ENCODE results near the gene GPAT2. TPM values are rescaled to one million over a fixed set of nuclear protein-coding genes. Genes with fewer than 3 reads are reported as not detected.
"Not testable (repeated sequence)": the region's sequence is repeated elsewhere in the genome, so short reads cannot be mapped to it uniquely, and the experiment has no call there.

The GPAT2 gene
- total RNA-seq, 1 donor from 2014 or later, result not detected

GRCh38 chr2:96022701-96023447, 11.8 kb downstream of the GPAT2 start:
- not testable (repeated sequence) for H3K27me3 Mint-ChIP-seq (ENCODE audit: low read depth); H3K36me3 Mint-ChIP-seq (ENCODE audit: low read depth); H3K4me3 Mint-ChIP-seq (ENCODE audit: unreplicated experiment); H3K9me3 Mint-ChIP-seq (ENCODE audit: low read depth); H3K4me1 Mint-ChIP-seq (ENCODE audit: low read depth); DNase-seq (ENCODE audit: low spot score)
- peak overlapping the region; percentile 23 for H3K27ac Mint-ChIP-seq (ENCODE audit: unreplicated experiment)
- peak; percentile 85 for TF ChIP-seq CTCF (IDR thresholded peaks at IDR 0.05)

GRCh38 chr2:96022126-96022525, 12.6 kb downstream of the GPAT2 start:
- not testable (repeated sequence) for H3K4me1 Mint-ChIP-seq (ENCODE audit: low read depth); H3K9me3 Mint-ChIP-seq (ENCODE audit: low read depth); H3K4me3 Mint-ChIP-seq (ENCODE audit: unreplicated experiment); H3K36me3 Mint-ChIP-seq (ENCODE audit: low read depth); H3K27ac Mint-ChIP-seq (ENCODE audit: unreplicated experiment); H3K27me3 Mint-ChIP-seq (ENCODE audit: low read depth); DNase-seq (ENCODE audit: low spot score)

GRCh38 chr2:96021142-96021541, 13.6 kb downstream of the GPAT2 start:
- DNase-seq (ENCODE audit: low spot score); H3K27me3 Mint-ChIP-seq (ENCODE audit: low read depth); H3K36me3 Mint-ChIP-seq (ENCODE audit: low read depth); H3K4me1 Mint-ChIP-seq (ENCODE audit: low read depth); H3K4me3 Mint-ChIP-seq (ENCODE audit: unreplicated experiment); H3K9me3 Mint-ChIP-seq (ENCODE audit: low read depth); H3K27ac Mint-ChIP-seq (ENCODE audit: unreplicated experiment): not testable (repeated sequence)

- H3K9me3 Mint-ChIP-seq (ENCODE audit: low read depth); H3K36me3 Mint-ChIP-seq (ENCODE audit: low read depth); H3K4me1 Mint-ChIP-seq (ENCODE audit: low read depth); H3K4me3 Mint-ChIP-seq (ENCODE audit: unreplicated experiment); H3K27ac Mint-ChIP-seq (ENCODE audit: unreplicated experiment); DNase-seq (ENCODE audit: low spot score); H3K27me3 Mint-ChIP-seq (ENCODE audit: low read depth): not testable (repeated sequence)
Observed at GRCh38 chr2:96019909-96020590, 14.7 kb downstream of the GPAT2 start.

GRCh38 chr2:96016321-96016720, 18.4 kb downstream of the GPAT2 start:
- not testable (repeated sequence) for H3K4me1 Mint-ChIP-seq (ENCODE audit: low read depth); H3K36me3 Mint-ChIP-seq (ENCODE audit: low read depth); H3K27ac Mint-ChIP-seq (ENCODE audit: unreplicated experiment); H3K27me3 Mint-ChIP-seq (ENCODE audit: low read depth); H3K4me3 Mint-ChIP-seq (ENCODE audit: unreplicated experiment); H3K9me3 Mint-ChIP-seq (ENCODE audit: low read depth); DNase-seq (ENCODE audit: low spot score)

- H3K9me3 Mint-ChIP-seq (ENCODE audit: low read depth); H3K36me3 Mint-ChIP-seq (ENCODE audit: low read depth); H3K4me3 Mint-ChIP-seq (ENCODE audit: unreplicated experiment); DNase-seq (ENCODE audit: low spot score); H3K4me1 Mint-ChIP-seq (ENCODE audit: low read depth); H3K27me3 Mint-ChIP-seq (ENCODE audit: low read depth); H3K27ac Mint-ChIP-seq (ENCODE audit: unreplicated experiment): not testable (repeated sequence)
- peak; percentile 16 for TF ChIP-seq CTCF (IDR thresholded peaks at IDR 0.05)
Observed at GRCh38 chr2:96012792-96013264, 21.9 kb downstream of the GPAT2 start.

- not testable (repeated sequence) for H3K4me1 Mint-ChIP-seq (ENCODE audit: low read depth); H3K4me3 Mint-ChIP-seq (ENCODE audit: unreplicated experiment); H3K27me3 Mint-ChIP-seq (ENCODE audit: low read depth); DNase-seq (ENCODE audit: low spot score); H3K36me3 Mint-ChIP-seq (ENCODE audit: low read depth); H3K9me3 Mint-ChIP-seq (ENCODE audit: low read depth); H3K27ac Mint-ChIP-seq (ENCODE audit: unreplicated experiment)
Observed at GRCh38 chr2:96012086-96012791, 22.5 kb downstream of the GPAT2 start.
